T-helper 22 cell (primary cell): ENCODE results near the gene PPFIA2.
"Not testable (repeated sequence)": the region's sequence is repeated elsewhere in the genome, so short reads cannot be mapped to it uniquely, and the experiment has no call there.

ENCODE experiments used
- DNase-seq: peaks from one replicate; pipeline ENCODE4 v3.0.0-alpha.2; 2020; ENCODE audit warnings: low read depth

PPFIA2 gene

GRCh38 chr12:81668475-81668874 lies 90.7 kb downstream of the PPFIA2 start:
- DNase-seq, result no peak

- not testable (repeated sequence) for DNase-seq
Observed at GRCh38 chr12:81659310-81659709, 99.8 kb downstream of the PPFIA2 start.

- no peak for DNase-seq
Observed at GRCh38 chr12:81644503-81644902, 114.6 kb downstream of the PPFIA2 start.

GRCh38 chr12:81639196-81639595 lies 120.0 kb downstream of the PPFIA2 start:
- no peak for DNase-seq

- no peak for DNase-seq
Observed at GRCh38 chr12:81633127-81633526, 126.0 kb downstream of the PPFIA2 start.

GRCh38 chr12:81627336-81628189 lies 131.6 kb downstream of the PPFIA2 start:
- no peak for DNase-seq

GRCh38 chr12:81626406-81626805 lies 132.7 kb downstream of the PPFIA2 start:
- no peak for DNase-seq

GRCh38 chr12:81617915-81618314 lies 141.2 kb downstream of the PPFIA2 start:
- DNase-seq, result no peak

GRCh38 chr12:81615026-81615588 lies 144.0 kb downstream of the PPFIA2 start:
- no peak for DNase-seq

- no peak for DNase-seq
Observed at GRCh38 chr12:81610955-81611889, 147.9 kb downstream of the PPFIA2 start.

GRCh38 chr12:81597928-81598604 lies 161.1 kb downstream of the PPFIA2 start:
- DNase-seq, result no peak

GRCh38 chr12:81596558-81596957 lies 162.6 kb downstream of the PPFIA2 start:
- no peak for DNase-seq

- DNase-seq, result no peak
Observed at GRCh38 chr12:81591256-81591655, 167.9 kb downstream of the PPFIA2 start.

- not testable (repeated sequence) for DNase-seq
Observed at GRCh38 chr12:81590703-81591102, 168.4 kb downstream of the PPFIA2 start.

GRCh38 chr12:81588235-81589008 lies 170.7 kb downstream of the PPFIA2 start:
- no peak for DNase-seq

- DNase-seq, result no peak
Observed at GRCh38 chr12:81585787-81586186, 173.4 kb downstream of the PPFIA2 start.

GRCh38 chr12:81573228-81573627 lies 185.9 kb downstream of the PPFIA2 start:
- no peak for DNase-seq

- no peak for DNase-seq
Observed at GRCh38 chr12:81572411-81572810, 186.7 kb downstream of the PPFIA2 start.

- DNase-seq, result no peak
Observed at GRCh38 chr12:81570234-81570633, 188.9 kb downstream of the PPFIA2 start.

- no peak for DNase-seq
Observed at GRCh38 chr12:81564237-81564636, 194.9 kb downstream of the PPFIA2 start.

GRCh38 chr12:81558031-81558430 lies 201.1 kb downstream of the PPFIA2 start:
- DNase-seq, result no peak
